Jurkat, Clone E6-1 (cell line): ENCODE results near the gene SLC22A6.

Source experiments
- DNase-seq: peaks from one replicate; pipeline ENCODE4 v3.0.0-alpha.2; 2011; ENCODE audit warnings: low read depth, low spot score
- H3K4me3 ChIP-seq: 2 replicates; pipeline ENCODE4 v1.5.1; 2011; ENCODE audit warnings: mild to moderate bottlenecking, low read length, control low read depth, moderate library complexity

The SLC22A6 gene

DNA sequence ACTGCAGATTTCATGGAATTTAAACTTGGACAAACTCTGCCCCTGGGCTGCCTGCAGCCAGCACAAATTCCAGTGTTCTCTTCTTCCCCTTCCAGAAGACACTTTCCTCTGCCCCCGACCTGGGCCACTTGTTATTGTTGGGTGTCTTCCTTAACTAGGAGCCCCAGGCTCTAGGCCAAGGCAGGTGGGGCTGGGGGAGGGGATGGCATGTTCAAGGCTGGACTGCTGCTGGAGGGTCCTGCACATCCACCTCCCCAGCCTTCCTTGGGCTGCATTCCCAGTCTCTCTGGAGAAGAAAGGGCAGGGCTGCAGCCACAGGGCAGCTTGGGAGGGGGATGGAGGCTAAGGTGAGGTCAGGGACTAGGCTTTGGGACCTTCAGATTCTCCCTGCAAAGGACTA is 11.5 kb upstream of the SLC22A6 start:
- DNase-seq = no peak
- H3K4me3 ChIP-seq = no peak overlapping the region

- no peak overlapping the region for H3K4me3 ChIP-seq
- DNase-seq = no peak
These were observed 10.0 kb upstream of the SLC22A6 start for GRCh38 chr11:62994775-62995174.

DNA sequence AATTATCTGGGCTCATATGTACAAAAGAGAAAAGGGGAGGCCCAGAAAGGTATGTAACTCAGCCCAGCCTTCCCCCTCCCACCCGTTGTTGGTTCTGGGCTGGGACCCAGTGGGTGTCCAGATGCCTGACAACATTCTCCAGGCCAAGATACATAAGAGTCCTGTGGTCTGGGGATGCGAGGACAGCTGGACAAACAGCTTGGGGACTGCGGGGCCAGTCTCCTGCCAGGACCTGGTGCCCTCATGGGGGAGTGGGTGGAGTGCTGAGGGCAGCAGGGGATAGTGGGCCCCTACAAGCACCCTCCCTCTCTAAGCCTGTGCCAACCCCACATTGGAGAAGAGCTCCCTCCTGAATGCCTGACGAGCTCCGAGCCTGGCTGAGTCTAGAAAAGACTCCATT is 3.5 kb upstream of the SLC22A6 start:
- no peak overlapping the region for H3K4me3 ChIP-seq
- no peak for DNase-seq

GRCh38 chr11:62985041-62985750 is 429 bp upstream of the SLC22A6 start:
- no peak overlapping the region for H3K4me3 ChIP-seq
- DNase-seq = no peak

DNA sequence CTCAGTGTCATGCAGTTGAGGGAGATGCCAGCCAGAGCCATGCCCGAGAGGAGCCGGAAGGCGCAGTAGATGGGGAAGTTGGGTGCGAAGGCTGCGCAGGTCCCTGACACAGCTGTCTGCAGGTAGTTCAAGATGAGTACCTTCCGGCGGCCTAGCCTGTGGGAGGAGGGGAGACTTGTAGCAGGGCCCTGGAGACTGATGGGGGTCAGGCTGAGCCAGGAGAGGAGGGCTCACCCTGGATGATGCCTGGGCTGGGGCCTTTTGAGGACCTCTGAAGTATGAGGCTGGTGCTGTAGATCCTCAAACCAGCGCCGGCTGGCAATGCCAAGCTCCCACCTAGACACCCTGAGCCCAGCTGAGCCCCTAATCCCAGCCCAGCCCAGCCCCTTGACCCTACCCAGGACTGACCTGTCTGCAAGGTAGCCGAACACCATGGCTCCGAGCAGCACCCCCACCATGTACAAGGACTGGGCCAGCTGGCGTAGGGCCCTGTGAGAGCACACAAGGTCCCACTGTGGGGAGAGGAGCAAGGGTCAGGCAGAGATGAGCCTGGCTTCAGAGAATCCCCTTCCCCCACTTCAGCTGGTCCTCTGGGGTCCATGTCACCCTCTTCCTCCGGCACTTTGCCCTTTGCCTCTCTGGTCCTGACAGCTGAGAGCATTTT is 1.1 kb downstream of the SLC22A6 start:
- H3K4me3 ChIP-seq = no peak overlapping the region
- DNase-seq = no peak

GRCh38 chr11:62981743-62982142 is 3.0 kb downstream of the SLC22A6 start:
- DNase-seq = no peak
- H3K4me3 ChIP-seq = no peak overlapping the region

- no peak overlapping the region for H3K4me3 ChIP-seq
- DNase-seq = peak; percentile 15
These were observed 4.5 kb downstream of the SLC22A6 start for GRCh38 chr11:62980133-62980760.

- DNase-seq = no peak
- H3K4me3 ChIP-seq = no peak overlapping the region
These were observed 8.7 kb downstream of the SLC22A6 start for GRCh38 chr11:62976109-62976508.

DNA sequence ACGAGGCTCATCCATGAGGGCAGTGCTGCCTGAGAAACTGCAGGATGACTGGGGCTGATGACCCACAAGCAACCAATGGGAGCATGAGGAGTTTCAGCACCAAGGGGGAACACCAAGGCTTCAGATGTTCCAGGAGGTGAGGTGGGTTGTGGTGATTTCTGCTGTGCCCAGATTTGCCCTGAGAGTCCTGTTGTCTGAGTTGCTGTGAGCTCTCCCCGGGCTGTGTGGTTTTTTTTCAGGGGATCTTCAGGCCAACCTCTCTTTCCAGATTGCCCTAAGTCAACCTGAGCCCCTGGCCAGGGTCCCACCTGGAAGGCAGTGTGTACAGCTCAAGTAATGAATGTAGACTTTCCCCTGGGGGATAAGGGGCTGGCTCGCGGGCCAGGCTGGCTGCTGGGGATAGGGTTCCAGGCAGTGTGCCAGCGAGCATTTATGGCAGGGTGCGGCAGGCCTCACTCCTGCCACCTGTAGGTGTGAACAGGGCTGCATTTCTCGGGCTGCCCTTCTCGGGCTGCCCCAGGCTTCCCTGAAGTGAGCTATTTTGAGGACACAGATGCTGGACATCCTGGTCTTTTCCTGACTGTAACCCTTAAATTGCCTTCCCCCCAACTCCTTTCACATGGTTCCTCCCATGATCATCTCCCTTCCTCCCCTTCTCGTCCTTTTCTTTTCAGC is 9.8 kb downstream of the SLC22A6 start:
- peak; percentile 23 for DNase-seq
- H3K4me3 ChIP-seq = no peak overlapping the region

GRCh38 chr11:62965574-62965973 is 19.2 kb downstream of the SLC22A6 start:
- no peak overlapping the region for H3K4me3 ChIP-seq

DNA sequence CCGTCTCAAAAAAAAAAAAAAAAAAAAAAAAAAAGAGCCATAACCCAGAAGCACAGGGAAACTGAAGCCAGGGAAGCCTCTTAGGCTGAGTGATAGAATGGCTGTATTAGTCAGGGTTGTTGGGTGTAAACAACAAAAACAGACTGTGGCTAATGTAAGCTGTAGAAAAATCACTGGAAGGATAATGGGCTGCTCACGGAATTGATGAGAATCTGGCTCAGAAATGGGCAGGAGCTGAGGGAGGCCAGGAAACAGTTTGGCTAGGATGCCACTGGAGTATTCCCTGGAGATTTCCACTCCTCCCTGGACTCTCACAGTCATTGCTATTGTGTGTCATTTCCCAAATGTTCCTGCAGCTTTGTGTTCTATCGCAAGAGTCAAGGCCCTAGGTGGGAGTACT is 22.4 kb downstream of the SLC22A6 start:
- no peak overlapping the region for H3K4me3 ChIP-seq
- DNase-seq = no peak

More at GRCh38 chr11:62965574-62965973, 19.2 kb downstream of the SLC22A6 start:
- no peak for DNase-seq

GRCh38 chr11:62961017-62961570 is 23.7 kb downstream of the SLC22A6 start:
- no peak for DNase-seq
- no peak overlapping the region for H3K4me3 ChIP-seq

DNA sequence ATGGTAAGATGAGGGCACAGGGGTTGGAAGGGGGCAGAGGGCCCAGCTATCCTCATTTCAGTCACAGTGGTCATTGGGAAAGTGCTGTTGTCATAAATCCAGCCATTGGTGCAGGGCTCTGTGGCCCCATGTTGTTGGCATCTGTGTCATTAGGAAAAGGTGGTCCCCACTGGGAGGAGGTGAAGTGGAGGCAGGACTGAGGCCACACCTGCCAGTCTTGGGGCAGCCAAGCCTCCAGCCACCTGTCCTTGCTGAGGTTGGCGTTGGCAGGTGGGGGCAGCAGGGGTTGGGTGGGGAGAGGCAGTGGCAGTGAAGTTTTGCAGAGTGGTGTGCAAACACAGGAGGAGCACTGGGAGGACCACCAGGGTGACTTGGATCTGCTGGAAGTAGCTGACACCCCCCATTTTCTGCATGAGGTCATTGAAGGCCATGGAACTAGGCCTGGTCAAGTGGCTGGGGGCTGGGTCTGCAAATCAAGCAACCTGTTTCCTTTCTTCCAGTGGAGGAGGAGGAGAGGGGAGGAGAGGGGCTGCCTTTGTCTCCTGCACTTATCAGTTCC is 25.3 kb downstream of the SLC22A6 start:
- DNase-seq = no peak
- no peak overlapping the region for H3K4me3 ChIP-seq

GRCh38 chr11:62958547-62959421 is 26.0 kb downstream of the SLC22A6 start:
- DNase-seq = no peak
- H3K4me3 ChIP-seq = no peak overlapping the region

- no peak overlapping the region for H3K4me3 ChIP-seq
- no peak for DNase-seq
These were observed 27.6 kb downstream of the SLC22A6 start for GRCh38 chr11:62957147-62957546.

DNA sequence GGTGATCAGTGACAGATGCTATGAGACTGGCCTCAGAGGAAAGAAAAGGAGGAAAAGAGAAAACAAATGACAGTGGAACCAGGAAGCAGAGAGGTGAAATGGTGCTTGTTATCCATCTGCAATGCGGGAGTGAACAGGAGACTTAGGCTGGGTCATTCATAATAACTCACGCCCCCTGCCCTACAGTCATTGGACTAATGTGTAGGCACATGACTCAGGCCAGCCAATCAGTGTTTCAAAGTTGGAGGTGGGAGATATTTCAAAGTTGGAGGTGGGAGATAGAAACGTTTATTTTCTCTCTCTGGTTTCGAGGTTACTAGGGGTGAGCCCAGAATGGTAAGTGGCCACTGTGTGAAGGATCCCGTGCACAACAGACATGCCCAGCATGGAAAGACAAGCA is 30.3 kb downstream of the SLC22A6 start:
- no peak for DNase-seq

GRCh38 chr11:62953811-62954210 is 31.0 kb downstream of the SLC22A6 start:
- H3K4me3 ChIP-seq = no peak overlapping the region
- DNase-seq = no peak

More for the DNA sequence above, 30.3 kb downstream of the SLC22A6 start:
- H3K4me3 ChIP-seq = no peak overlapping the region

- no peak for DNase-seq
- no peak overlapping the region for H3K4me3 ChIP-seq
These were observed 35.9 kb downstream of the SLC22A6 start for GRCh38 chr11:62948765-62949320.
